Astrocyte of the spinal cord (primary cell): ENCODE data around the gene SLX9.

Experiments
- DNase-seq: peaks from one replicate; pipeline ENCODE4 v3.0.0; 2011; ENCODE audit warnings: low read depth, low spot score
- H3K4me3 ChIP-seq: 2 replicates; pipeline ENCODE4 v1.5.1; 2011; ENCODE audit warnings: low read depth, mild to moderate bottlenecking, low read length, moderate library complexity
- CTCF ChIP-seq: IDR thresholded peaks from 2 replicates; pipeline ENCODE4 v1.5.1; 2012; ENCODE audit warnings: low read depth, mild to moderate bottlenecking, low read length, inconsistent platforms
- in situ Hi-C: cut with HindIII; loops from 2 replicates; pipeline ENCODE4 v1.10.0; 2017; ENCODE audit warnings: low sequenced_read_pairs

The SLX9 gene

GRCh38 chr21:44994047-44994694 lies 54.3 kb downstream of the SLX9 start:
- in situ Hi-C loops, result no loop called here
- no peak for DNase-seq
- H3K4me3 ChIP-seq, result no peak overlapping the region
- no peak for TF ChIP-seq CTCF

- DNase-seq, result no peak
- in situ Hi-C loops, result no loop called here
- no peak for TF ChIP-seq CTCF
- H3K4me3 ChIP-seq, result no peak overlapping the region
Measured at GRCh38 chr21:44994695-44995342, 55.0 kb downstream of the SLX9 start.

GRCh38 chr21:44995343-44995941 lies 55.6 kb downstream of the SLX9 start:
- DNase-seq, result no peak
- in situ Hi-C loops, result no loop called here
- no peak for TF ChIP-seq CTCF
- no peak overlapping the region for H3K4me3 ChIP-seq

DNA sequence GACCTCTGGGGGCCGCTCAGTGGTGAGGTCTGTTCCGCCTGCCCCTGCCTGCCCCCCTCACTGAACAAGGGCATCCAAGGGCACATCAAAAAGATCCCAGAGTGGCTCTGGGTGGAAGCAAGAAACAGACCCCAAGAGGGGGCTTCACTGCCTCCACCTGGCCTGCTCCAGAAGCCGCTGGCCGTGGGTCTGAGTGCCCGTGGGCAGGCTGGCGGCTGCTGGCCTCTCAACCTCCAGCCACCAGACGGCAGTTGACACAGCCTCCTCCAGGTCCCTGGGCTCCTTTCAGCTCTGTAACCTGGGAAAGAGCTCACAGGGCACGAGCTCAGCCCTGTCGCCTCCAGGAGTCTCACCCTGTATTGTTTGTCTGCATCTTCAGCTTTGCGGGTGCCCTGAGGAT lies 56.3 kb downstream of the SLX9 start:
- H3K4me3 ChIP-seq, result no peak overlapping the region
- no peak for TF ChIP-seq CTCF
- no peak for DNase-seq
- in situ Hi-C loops, result no loop called here

DNA sequence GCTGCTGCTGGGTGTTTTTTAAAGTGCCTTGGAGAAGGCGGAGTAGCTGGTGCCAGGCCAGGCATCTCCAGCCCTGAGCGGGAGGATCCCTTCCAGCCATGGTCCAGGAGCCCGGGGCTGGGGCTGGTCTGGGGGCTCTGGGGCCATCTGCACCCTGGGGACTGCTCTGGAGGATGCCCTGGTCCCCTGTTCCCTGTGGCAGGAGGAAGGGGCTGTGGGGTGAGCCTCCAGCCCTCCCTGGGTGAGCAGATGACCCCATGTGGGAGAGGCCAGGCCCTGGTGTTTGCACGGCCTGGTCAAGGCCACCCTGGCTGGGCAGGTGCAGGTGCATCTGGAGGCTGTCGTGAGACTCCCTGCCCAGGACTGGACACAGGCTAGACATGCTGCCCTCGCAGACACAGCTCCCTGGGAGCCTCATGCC lies 56.7 kb downstream of the SLX9 start:
- TF ChIP-seq CTCF, result no peak
- no peak overlapping the region for H3K4me3 ChIP-seq
- no peak for DNase-seq
- in situ Hi-C loops, result no loop called here

DNA sequence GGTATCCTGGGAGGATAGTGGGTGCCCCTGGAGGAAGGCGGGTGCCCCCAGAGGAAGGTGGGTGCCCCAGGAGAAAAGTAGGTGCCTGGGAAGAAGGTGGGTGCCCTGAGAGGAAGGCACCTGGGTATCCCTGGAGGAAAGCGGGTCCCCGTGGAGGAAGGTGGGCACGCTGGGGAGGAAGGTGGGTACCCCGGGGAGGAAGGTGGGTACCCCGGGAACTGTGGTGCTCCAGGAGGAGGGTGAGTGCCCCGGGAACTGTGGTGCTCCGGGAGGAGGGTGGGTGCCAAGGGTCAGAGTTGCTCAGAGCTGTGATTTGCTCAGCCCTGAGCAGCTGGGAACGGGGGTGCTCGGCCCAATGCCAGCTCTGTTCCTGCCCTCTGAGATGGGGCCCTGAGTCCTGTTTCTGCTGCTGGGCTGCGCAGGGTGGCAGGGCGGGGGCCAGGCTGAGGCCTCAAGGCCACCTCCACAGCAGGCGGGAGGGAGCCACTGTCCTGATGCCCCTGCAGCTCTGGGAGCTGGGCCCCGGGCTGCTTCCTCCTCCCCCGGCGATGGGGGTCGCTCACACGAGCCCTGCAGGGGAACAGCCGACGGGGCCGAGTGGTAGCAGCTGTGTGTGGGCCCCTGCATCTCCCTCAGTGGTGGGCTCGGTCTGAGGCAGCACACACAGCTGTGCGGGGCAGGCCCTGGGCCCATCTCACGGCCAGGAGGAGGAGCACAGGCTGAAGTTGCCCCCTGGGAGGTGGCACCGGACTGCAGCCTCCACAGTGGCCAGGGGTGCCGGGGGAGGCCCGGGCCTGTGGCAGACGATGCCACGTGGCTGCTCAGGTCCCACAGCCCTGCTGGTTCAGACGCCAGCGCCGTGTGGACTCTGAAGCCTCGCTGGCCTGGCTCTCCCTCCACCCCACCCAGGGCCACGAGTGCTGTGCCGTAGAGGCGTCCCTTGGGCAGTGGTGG lies 57.4 kb downstream of the SLX9 start:
- in situ Hi-C loops, result no loop called here
- no peak for TF ChIP-seq CTCF
- H3K4me3 ChIP-seq, result no peak overlapping the region
- no peak for DNase-seq
